NCI-H510A treated with DMSO at 0.1 percent for 48 hours (cell line): Measurements from ENCODE around the gene CYB561D1.
"Not testable (repeated sequence)": the region's sequence is repeated elsewhere in the genome, so short reads cannot be mapped to it uniquely, and the experiment has no call there.

Experiments used
- DNase-seq: peaks from one replicate; lab custom pipeline; 2025; lab: John Stamatoyannopoulos, UW

CYB561D1 gene

GRCh38 chr1:109493805-109494539 is at the start of gene CYB561D1:
Gene CYB561D1, plus strand, starts transcription at chr1:109494094. Its CDS starts 46 bp downstream, at chr1:109494140.
- peak; percentile 74 for DNase-seq

GRCh38 chr1:109444346-109444745 is 49.5 kb upstream of the CYB561D1 start:
- DNase-seq: no peak

DNA sequence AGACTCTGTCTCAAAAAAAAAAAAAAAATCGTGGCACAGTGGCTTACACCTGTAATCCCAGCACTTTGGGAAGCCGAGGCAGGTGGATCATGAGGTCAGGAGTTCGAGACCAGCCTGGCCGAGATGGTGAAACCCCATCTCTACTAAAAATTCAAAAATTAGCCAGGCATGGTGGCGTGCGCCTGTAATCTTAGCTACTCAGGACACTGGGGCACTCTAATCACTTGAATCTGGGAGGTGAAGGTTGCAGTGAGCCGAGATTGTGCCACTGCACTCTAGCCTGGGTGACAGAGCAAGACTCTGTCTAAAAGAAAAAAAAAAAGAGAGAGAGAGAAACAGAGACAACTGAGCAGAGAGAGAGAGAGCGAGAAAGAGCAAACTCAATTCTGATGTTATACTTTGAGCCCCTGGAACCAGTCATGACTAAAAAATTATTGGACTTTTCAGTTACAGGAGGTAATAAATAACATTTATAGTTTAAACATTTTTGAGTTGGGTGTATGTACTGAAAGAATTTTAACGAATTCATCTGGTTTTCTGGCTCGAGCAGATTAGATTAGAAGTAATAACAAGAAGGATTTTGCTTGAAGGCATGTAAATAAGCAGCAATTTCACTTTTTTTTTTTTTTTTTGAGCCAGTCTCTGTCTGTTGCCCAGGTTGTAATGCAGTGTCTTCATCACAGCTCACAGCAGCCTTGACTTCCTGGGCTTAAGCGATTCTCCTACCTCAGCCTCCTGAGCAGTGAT is 47.8 kb upstream of the CYB561D1 start:
- not testable (repeated sequence) for DNase-seq

GRCh38 chr1:109447524-109447923 is 46.4 kb upstream of the CYB561D1 start:
- DNase-seq: no peak

- DNase-seq: no peak
Observed at GRCh38 chr1:109454497-109455133, 39.3 kb upstream of the CYB561D1 start.

GRCh38 chr1:109457819-109458218 is 36.1 kb upstream of the CYB561D1 start:
- no peak for DNase-seq

GRCh38 chr1:109466125-109466451 is 27.8 kb upstream of the CYB561D1 start:
- DNase-seq: no peak

- no peak for DNase-seq
Observed at GRCh38 chr1:109466452-109467300, 27.2 kb upstream of the CYB561D1 start, which contains the start of gene SYPL2. Gene SYPL2, plus strand, starts transcription at chr1:109466546. Its CDS starts 298 bp downstream, at chr1:109466844.

DNA sequence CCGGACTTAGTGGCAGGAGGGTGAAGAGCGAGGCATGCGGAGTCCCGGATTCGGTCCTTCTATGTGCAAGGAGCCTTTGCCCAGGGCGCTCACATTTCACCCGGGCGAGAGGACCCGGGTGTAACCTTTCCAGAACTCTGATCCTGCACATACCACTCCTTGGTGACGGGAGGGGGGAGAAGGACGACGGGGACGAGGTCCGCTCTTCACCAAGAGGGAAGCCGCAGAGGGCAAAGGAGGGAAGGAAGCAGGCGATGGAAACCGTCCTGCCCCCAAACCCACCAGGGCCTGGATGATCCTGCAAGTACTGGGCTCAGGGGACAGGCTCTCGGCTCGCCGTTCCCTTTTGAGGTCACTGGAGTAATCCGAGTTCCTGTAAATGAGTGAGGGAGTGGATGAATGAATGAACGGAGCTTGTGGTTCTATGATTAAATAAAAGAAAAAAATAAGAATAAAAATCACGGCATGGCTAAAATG is 26.6 kb upstream of the CYB561D1 start:
- DNase-seq: no peak

- no peak for DNase-seq
Observed at GRCh38 chr1:109468061-109468460, 25.8 kb upstream of the CYB561D1 start.

DNA sequence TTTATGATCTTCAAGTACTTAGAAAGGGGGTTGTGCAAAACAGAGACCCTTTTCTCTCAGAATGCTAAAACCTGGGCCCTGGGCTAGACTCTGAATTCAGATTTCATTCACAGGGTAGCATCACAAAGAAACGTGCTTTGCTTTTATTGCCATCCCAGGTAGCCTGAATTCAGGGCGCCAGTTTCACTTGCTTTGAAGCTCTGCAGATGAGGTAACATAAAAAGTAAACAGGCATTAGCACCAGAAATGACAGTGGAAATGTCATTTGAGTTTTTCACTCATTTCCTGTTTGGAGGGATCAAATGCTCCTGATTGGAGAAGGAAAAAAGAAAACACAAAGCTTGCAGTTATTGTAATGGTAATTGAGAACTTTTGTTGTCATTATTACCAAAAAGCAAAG is 25.0 kb upstream of the CYB561D1 start:
- no peak for DNase-seq

DNA sequence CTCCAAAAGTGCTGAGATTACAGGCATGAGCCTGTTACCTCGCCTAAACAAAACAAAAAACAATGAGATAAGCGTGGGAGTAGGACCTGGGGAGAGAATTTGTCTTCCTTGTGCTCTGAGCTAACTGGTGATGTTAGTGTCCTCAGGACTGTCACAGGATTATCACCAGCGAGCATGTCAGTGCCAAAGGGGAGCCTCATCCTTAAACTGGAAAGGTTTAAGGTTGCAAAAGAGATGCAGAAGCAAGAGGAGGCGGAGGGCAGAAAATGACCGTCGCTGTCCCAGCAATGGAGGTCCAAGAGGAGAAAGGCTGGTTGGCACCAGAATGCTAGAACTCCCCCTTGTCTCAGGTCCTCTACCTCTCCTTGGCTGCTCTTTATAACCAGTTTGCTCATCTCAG is 23.6 kb upstream of the CYB561D1 start:
- DNase-seq: no peak

GRCh38 chr1:109472779-109473178 is 21.1 kb upstream of the CYB561D1 start:
- no peak for DNase-seq

DNA sequence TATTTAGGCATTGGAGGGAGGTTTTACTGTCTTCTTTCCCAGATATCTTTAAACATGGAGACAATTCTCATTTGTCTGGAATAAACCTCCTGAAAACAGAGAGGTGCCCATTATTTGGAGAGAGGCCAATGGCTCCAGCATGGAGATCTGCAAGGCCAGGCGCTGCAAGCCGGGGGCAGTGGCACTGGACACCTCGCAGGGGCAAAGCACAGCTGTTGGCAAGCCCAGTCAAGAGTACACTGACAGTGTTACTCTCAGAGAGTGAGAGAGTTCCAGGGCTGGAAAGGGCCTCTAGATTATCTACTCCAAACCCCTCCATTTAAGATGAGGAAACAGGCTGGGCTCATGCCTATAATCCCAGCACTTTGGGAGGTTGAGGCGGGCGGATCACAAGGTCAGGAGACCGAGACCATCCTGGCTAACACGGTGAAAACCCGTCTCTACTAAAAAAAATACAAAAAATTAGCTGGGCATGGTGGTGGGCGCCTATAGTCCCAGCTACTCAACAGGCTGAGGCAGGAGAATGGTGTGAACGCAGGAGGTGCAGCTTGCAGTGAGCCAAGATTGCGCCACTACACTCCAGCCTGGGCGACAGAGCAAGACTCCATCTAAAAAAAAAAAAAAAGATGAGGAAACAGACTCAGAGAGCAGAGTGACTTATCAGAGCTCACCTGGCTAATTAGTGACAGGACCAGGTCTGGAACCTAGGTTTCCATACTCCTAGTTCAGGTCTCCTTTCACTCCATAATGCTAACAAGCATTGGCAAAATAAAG is 20.4 kb upstream of the CYB561D1 start:
- DNase-seq: not testable (repeated sequence)

GRCh38 chr1:109474697-109475096 is 19.2 kb upstream of the CYB561D1 start:
- no peak for DNase-seq

DNA sequence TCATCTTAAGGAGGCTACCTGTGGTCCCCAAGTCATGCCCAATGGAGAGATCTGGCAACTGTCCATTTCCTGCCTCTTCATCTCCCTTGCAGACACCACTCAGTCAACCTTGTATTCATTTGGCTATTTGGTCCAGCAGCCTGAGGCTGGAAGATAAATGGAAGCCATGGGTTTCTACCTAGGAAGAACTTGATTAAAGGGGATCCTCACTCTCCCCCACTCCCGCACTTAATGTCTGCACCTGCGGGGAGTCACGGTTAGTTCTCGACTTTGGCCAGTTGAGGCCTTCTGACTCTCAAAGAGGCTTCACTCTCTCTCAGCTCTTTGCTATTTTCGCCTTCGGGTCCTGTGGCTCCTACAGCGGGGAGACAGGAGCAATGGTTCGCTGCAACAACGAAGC is 18.6 kb upstream of the CYB561D1 start:
- no peak for DNase-seq

GRCh38 chr1:109476825-109477224 is 17.1 kb upstream of the CYB561D1 start:
- DNase-seq: no peak

DNA sequence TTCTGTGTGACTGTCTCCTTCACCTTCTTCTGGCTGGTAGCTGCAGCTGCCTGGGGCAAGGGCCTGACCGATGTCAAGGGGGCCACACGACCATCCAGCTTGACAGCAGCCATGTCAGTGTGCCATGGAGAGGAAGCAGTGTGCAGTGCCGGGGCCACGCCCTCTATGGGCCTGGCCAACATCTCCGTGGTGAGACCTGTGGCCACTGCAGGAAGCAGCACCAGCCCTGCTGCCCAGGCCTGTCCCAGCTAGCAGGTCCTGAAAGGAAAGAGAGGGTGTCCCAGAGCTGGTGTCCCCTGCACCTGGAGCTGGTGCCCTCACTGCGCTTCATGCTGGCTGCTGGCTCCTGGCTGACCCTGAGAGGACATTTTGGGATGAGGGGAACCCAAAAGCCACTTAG is 16.1 kb upstream of the CYB561D1 start:
- no peak for DNase-seq

- DNase-seq: no peak
Observed at GRCh38 chr1:109478806-109479205, 15.1 kb upstream of the CYB561D1 start.

- DNase-seq: no peak
Observed at GRCh38 chr1:109479311-109479710, 14.6 kb upstream of the CYB561D1 start.

DNA sequence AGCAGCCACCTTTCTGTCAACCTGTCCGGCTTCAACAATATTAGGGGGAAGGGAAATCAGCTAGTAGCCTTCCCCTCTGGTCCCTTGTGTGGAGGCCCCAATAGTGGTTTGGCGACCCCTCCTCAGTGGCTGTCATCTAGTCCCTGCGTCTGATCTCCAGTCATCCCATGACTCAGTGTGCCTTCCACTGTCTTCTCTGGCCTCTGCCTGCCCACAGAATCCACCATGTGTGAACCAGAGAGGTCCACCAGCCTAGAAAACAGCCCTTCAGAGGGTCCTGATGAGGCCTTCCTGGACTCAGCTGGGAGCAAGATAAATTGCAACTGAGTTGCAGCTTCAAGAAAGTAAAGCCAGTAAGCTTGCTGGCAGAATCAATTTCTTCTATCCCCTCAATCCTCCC is 14.0 kb upstream of the CYB561D1 start:
- DNase-seq: no peak
